ENCODE data around the gene AXIN1.
"Not testable (repeated sequence)": the region's sequence is repeated elsewhere in the genome, so short reads cannot be mapped to it uniquely, and the experiment has no call there.

AXIN1 gene

DNA sequence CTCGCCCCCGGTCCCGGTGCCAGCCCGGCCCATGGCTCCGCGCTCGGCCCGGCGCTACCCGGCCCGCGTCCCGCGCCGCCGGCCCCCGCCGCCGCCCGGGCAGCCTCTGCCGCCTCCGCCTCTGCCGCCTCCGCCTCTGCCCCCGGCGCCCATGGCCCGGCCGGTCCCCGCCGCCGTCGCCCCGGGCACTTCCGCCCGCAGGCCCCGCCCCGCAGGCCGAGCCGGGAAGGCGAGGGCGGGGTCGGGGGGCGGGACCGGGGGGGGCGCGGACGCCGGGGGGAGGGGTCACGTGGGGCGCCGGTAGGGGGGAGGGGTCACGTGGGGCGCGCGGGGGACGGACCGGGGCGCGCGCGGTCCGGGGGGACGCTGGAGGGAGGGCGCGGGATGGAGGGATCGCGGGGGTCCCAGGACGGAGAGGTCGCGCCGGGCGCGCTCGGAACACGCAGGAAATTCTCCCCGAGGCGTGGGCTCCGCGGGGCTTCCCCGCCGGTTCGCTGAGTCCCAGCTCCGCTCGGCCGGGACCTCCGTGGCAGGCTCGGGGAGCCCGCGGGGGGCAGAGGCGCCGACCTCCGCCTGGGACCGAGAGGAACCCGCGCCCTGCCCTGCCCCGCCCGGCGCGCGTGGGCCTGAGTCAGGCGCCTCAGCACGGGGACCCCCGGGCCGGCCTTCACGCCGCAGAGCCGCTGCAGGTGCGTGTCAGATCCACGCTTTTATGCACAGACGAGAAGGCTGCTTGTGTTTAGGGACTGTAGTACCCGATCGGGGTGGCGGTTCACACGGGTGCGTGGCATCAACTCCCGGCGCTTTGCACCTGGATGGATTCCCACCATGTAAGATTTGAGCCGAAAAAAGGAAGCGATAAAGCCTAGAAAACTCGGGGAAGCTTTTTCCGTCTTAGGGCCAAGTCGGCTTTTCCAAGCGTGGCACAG lies 29.5 kb upstream of the AXIN1 start, which contains the start of gene PGAP6:
PGAP6 (minus strand) TSS at position 190 of the 929 bp plus-strand sequence; CDS start at position 33, 157 bp downstream.
- peak; percentile 52 for DNase-seq

DNA sequence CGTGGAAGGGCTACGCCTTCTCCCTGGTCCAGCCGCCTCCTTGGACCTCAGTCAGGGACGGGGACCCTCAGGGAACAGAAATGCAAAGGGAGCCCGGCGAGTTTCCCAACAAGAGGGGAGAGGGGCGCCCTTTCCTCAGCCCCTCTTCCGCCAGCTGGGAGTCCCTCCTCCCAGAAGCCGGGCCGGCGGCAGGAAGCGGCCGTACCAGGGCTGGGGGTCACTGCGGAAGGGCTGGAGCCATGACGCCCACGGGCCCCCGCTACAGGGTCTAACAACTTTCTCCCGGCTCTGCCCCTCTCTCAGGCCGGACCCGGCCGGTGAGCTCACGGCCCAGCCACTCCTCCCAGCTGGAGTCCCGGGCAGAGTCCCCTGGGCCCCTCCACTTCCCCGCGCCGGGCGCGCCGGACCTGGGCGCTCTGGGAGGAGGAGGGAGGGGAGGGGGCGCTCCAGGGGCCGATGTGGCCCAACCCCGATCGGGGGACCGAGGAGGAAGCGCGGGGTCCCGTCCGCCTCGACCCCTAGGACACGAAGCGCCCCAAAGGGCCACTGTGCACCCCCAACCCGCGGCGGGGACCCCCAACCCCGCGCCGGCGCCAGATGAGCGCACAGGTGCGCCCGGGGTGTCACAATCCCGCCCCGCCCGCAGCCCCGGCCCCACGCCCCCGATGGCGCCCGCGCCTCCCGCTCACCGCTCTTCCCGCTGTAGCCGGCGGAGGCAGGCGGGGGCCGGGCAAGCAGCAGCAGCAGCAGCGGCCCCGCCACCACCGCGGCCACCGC lies 28.7 kb upstream of the AXIN1 start:
- DNase-seq: no peak

DNA sequence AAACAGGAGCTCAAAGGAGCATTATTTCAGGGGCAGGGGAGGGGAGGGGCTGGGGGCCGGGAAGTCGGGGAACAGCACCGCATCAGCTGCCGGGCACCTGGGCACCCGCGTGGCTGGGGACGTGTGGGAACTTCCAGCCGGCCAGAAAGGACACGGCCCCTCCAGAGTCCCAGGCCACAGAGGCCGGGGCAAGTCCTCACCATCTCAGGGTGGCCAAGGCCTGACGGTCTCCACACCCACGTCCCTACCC lies 28.2 kb upstream of the AXIN1 start:
- no peak for DNase-seq

DNA sequence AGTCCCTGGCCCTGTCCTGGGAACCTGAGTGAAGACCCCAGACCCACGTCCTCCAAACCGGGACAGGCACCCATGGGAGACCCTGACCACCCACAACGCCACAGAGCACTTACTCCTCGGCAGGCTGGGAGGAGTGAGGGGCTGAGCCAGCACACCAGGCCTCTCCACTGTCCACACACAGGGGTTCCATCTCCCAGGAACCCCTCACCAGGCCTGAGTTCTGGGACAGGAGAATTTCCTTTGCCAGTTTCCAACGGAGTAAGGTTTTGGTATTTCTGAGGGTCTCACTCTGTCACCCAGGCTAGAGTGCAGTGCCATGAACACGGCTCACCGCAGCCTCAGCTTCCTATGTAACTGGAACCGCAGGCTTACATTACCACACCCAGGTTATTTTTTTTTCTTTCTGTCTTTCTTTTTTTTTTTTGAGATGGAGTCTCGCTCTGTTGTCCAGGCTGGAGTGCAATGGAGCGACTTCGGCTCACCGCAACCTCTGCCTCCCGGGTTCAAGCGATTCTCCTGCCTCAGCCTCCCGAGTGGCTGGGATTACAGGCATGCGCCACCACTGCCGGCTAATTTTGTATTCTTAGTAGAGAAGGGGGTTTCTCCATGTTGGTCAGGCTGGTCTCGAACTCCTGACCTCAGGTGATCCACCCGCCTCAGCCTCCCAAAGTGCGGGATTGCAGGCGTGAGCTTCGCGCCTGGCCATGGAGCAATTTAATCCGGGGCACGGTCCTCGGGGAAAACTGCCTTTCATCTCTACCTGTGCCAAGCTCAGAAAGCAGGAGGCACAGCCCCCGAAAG lies 27.6 kb upstream of the AXIN1 start:
- no peak for DNase-seq

DNA sequence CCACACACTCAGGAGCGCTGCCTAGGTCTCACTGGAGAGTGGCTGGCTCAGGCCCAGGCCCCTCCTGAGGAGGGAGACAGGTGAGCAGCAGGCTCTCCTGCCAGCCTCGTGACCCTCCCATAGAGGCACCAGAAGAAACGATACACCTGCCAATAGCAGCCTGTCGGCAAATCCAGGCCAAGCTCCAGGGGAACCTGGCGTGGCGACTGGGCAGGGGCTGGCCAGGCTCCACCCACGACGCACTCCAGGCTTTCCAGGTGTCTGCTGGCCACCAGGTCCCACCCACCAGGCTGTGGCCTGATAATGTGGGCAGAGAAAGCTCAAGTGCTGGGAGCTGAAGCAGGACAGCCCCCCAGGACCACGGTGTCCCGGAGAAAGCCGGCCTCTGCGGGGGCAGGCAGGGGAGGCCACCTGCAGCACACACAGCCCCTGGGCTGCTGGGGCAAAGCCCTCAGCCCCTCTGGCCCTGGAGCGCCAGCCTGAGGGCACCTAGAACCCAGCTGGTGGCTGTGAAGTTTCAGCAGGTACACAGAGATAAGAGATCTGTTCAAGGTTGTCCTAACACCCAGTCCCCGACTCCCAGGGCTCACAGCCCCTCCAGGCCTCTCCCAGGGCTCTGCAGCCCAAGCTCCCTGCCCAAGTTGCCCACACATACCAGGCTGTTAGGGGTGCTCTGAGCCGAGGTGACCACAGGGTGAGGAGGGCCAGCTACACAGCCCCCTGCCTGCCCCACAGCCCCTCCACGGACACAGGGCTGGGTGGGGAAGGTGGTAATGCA lies 26.8 kb upstream of the AXIN1 start:
- DNase-seq: no peak

DNA sequence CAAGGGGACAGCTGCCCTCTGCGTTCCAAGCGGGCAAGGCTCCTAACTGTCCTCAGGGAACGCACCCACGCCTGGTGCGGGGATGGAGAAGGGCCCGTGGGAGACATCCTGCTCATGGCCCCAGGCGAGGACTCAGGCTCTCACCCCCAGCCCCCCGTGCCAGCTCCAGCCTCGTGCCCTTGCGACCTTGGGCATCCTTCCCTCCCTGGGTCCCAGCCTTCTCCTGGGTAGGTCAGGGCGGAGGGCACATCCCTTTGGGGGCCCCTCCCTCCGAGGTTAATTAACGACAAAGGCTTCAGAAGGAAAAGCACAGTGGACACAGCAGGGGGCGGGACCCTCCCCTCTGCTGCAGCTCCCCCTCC lies 26.3 kb upstream of the AXIN1 start:
- DNase-seq: no peak

DNA sequence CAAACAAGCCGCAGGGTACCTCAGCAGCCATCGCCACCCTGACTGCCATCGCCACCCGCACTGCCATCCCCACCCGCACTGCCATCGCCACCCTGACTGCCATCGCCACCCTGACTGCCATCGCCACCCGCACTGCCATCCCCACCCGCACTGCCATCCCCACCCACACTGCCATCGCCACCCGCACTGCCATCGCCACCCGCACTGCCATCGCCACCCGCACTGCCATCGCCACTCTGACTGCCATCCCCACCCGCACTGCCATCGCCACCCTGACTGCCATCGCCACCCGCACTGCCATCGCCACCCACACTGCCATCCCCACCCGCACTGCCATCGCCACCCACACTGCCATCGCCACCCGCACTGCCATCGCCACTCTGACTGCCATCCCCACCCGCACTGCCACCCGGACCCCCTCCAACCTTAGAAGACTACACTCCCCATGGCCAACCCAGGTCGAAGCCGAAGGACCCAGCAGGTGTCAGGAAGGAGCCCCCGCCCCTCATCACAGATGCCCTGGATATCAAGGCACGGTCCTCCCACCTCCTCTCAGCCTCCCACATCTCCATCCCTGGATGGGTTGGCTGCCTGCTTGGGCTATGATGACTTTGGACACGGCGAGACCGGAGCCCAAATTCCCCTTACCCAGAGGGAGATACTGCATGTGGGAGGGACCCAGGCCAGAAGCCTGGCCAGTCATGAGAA lies 25.7 kb upstream of the AXIN1 start:
- DNase-seq: not testable (repeated sequence)

DNA sequence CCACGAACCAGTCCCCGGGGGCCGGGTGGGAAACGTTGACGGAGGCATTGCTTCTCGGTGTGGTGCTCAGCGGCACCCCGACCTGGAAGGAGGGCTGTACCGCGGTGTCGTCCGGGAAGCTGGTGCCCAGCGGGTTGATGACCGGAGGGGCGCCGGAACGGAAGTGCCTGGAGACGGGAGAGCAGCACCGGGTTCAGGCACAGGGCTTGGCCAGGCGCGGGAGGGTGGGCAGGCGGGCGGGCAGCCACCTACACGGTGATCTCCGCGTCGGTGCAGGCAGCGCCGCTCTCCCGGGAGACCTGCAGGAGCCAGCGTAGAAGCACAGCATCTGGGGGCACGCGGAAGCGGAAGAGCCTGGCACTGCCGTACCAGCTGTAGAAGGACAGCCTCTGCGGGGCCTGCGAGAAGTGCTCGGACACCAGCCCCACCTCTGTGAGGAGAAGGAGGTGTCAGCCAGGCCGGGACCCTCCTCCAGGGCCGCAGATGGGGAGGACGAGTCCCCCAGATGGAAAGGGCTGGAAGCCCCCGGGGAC lies 25.0 kb upstream of the AXIN1 start:
- DNase-seq: no peak

DNA sequence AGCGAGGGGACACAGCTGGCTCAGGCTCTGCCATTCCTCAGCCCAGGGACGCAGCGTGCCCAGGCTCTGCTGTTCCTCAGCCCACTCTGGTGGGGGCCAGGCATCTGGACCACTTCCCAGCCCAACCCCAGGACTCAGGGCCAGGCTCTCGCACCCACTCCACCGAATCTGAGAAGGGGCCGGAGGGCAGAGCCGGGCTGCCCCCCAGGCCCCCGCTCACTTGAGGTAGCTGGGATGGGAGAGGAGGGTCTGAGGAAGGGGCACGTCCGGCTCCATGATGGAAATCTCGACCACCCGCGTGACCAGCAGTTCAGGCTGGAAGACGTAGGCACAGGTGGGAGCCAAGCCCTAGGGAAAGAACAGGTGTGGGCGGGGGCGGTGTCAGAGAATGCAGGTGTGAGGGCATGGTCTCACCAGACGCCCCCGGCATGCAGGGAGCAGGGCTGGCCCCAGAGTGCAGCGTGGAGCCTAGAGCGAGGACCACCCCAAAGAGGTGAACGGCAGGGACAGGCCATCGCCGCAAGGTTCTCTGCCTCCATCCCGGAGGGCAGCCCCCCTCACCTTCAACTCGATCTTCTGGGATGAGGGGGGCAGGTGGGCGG lies 24.4 kb upstream of the AXIN1 start:
- no peak for DNase-seq

DNA sequence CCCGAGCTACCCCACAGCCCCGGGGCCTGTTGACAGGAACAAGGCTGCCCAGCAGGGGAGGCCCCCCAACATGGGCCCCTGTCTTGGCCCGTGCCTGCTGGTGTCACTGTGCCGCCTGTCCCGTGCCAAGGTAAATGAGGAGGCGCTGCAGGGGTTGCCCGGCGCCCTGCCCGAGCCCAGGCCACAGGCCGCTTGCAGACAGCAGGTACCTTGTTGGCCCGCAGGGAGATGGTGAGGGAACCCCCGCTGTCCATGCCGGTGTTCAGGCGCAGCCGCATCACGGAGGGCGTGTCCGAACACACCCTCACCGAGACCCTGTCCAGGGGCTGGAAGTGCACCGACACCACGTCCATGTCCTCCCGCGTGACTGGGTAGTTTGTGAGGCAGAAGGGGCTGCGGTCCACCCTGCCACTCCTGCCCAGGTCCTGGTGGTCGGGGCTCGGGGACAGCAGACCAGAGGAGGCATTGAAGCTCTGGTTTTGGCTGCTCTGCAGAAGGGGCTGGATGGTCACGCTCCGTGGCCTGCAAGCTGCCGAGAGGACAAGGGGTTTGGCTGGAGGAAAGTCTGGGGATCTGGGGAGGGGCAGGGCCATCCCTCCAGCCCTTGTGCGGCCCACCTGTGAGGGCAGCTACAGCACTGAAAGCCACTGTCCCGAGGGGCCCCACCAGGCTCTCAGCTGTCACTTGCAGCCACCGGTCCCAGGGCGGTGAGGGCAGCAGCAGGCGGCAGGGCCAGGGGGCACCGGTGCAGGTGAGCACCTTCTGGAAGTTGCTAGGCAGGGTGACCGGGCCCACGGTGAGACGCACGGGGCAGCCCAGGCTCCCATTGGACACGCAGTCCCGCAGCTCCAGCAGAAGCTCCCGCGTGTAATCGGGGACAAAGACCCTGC lies 23.6 kb upstream of the AXIN1 start:
- DNase-seq: no peak

DNA sequence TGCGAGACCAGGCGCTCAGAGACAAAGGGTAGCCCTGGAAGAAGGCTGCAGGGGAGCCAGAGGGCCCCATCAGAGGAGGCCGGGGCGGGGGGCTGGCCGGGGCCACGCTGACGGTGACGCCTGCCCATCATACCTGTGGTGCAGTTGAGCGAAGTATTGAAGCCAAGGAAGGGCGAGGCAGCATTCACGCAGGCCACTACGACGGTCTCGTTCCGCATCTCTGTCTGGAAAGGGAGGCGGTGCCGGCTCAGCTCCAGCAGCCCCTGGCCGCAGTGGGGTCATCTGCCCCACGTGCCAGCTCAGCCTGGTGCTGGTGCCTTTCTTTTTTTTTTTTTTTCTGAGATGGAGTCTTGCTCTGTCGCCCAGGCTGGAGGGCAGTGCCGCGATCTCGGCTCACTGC lies 22.7 kb upstream of the AXIN1 start:
- DNase-seq: no peak

DNA sequence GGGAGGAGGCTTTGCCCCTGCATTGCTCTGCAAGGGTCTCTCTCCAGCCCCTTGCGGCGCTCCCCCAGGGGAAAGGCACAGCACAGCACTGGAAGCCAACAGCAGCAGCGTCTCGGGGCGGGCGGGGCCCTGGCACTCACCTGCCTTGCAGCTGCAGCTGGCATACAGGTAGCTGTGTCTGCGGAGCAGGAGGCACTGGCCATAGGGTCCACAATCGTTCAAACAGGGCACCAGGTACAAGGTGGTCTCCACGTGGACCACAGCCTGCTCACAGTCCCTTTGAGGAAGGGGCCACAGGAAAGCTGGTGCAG lies 22.0 kb upstream of the AXIN1 start:
- DNase-seq: no peak

DNA sequence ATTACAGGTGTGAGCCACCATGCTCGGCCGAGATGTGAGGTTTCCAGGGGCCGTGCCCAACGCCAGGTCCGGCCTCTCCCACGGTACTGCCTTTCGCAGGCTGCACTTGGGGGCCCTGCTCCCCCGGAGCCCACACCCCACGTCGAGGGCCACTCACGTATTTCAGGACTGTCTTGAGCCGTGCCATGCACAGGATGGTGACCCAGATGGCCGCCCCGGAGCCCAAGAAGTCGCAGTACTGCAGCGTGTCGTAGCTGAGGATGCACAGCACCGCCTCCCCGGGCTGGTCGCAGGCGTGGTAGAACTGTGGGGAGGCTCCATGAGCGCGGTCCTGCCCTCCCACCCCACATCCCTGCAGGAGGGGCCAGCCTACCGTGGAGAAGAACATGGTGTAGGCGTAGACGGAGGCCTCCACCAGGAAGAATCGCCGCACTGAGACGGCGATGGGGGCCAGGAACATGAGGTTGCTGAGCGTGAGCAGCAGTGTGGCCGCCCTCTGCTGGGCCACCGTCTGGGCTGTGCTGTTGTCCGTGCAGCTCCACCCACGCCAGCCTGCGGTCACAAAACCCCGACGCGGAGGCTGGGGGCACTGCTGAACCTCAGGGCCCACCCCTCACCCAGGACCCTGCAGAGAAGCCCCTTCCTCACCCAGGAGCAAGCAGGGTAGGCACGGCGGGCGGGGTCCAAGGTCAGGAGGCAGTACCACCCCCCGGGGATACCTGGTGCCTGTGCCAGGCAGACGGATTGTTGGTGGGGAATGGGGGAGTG lies 21.5 kb upstream of the AXIN1 start:
- DNase-seq: no peak

DNA sequence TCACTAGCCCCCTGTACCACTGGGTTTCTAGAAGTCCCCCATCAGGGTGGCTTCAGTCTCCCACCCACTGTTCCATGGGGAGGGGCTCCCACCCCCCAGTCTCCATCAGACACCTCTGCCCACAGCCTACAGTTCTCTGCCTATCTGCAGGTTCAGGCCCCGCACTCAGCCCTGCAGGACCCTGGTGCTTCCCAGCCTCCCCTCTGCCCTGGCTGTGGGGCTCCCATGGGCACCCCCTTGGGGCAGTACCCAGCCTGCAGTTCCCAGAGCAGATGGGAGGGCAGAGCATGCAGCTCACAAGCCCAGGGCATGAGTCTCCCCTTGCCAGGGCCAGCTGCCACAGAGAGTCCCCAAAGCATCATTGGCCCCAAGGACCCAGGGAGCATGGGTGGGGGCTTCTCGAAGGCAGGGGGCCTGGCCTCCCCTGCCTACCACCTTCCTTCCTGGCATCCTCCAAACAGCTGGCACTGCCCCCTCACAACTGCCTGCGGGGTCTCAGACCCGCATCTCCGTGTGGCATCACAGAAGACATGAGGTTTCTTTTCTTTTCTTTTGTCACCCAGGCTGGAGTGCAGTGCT lies 20.6 kb upstream of the AXIN1 start:
- no peak for DNase-seq

DNA sequence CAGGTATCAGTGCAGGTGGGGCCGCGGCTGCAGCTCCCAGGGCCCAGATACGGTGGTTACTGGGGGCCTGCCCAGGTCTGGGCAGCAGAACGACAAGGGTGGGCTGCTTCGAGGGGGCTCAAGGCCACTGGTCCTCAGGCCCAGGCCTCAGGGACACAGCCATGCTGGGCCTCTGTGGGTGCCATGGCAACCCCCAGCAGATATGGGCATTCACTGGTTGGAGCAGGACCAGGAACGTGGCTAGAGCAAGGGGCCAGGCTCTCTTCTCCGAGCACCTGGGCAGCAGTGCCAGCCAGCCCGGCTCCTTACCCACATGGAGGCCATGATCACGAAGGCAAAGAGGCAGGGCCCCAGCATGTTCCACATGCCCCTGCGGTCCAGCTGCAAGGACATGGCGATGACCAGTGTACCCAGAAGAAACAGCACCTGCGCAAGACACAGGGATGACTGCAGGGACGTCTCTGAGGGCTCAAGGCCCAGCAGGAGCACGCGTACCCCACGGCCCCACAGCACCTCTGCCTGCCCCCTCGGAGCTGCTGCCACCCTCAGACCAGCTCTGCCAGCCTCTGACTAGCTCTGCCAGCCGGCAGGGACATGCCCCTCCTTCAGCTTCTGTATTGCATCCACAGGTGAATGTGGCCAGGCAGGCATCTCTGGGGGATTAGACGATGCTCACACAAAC lies 19.9 kb upstream of the AXIN1 start:
- DNase-seq: no peak

DNA sequence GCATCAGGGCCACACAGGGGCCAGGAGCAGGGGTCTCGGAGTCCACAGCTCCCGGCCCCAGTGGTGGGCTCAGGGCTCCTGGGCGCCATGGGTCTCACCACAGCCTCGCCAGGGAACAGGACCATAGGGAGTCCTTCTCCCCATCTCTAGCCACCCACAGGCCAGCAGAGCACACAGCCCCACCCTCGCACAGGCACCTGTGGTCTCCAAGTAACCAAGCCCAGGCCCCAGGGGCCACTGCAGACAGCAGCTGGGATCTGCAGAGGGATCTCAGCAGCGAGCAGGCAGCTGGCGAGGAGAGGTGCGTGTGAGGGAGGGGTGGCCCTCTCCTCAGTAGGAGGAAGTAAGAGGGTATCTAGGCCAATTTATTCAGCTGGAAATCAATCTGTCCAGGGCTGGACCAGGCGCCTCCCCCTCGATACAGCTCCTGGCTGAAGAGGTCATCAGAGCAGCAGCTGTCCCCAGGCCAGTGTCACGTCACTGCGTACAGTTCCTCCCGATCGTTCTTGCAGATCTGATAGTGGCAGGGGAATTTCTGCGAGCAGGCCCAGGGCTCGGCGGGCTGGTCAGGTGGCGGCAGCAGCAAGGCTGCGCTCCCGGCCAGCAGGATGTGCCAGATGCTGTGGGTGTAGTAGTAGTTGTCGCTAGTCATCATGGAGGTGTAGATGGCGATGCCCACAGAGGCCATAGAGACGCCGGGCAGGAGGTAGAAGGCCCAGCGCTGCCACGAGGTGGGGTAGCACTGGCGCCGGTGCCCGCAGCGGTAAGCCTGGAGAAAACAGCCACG lies 19.2 kb upstream of the AXIN1 start:
- no peak for DNase-seq

DNA sequence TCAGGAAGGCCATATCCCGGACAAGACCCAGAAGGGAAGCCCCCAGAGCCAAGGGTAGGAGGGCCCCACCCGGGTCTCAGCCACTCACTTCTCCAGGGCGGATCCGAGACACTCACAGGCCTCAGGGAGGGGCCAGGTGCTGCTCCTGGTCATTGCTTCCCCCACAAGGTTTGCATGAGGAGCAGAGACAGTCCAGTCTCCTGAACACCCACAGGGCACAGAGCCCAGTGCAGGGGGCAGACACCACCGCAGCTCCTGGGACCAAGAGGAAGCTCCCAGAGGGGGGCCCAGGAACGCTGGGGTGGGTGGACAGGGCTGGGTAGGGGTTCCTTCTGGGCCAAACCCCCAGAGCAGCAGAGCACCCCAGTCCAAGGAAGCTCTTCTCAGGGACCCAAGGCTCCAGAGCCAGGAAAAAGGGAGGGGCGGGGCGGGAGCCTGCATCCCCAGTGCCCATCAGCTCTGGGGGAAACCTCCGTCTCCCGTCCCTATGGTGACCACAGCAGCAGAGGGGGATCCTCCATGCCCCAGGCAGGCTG lies 18.5 kb upstream of the AXIN1 start:
- no peak for DNase-seq

DNA sequence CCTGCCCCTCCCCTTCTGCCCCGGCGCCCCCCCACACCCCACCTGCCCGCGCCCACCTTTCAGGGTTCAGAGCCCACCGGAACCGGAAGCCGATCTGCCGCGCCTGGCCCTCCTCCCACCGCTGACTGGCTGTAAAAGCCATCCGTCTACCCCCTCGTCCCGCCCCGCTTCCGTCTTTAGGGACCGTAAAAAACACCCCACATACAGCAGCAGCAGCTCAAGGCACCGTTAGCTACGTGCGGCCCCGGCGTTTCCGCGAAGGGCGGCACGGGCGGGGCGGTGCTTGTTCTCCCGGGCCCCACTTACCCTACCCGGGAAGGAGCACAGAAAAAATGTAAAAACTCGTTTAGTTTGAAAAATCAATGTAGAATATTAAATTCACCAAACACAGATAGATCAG lies 17.9 kb upstream of the AXIN1 start, which contains the start of gene MRPL28:
MRPL28 (minus strand) TSS at position 96 of the 400 bp plus-strand sequence. CDS start 320 bp downstream, outside the sequence.
- peak; percentile 95 for DNase-seq

Data from stimulated activated CD4-positive, alpha-beta T cell treated with anti-CD3 and anti-CD28 coated beads, Interleukin-4, amount 100 ng/mL, for 24 hours (primary cell).